Chondrocyte (in vitro differentiated cells): ENCODE results near the gene CEBPZ. TPM values are rescaled to one million over a fixed set of nuclear protein-coding genes. Genes with fewer than 3 reads are reported as not detected.

ENCODE experiments used
- DNase-seq: peaks from one replicate; pipeline ENCODE4 v3.0.0; 2021; ENCODE audit warnings: mixed read lengths, low spot score
- H3K27ac Mint-ChIP-seq: one replicate; pipeline ENCODE4 v1.8.0; 2021; ENCODE audit warnings: mild to moderate bottlenecking, moderate library complexity, mixed read lengths; ENCODE audit not compliant: unreplicated experiment
- H3K27me3 Mint-ChIP-seq: 2 replicates; pipeline ENCODE4 v1.8.0; 2021; ENCODE audit warnings: low read depth, mixed read lengths
- H3K36me3 Mint-ChIP-seq: 2 replicates; pipeline ENCODE4 v1.8.0; 2021; ENCODE audit warnings: low read depth, mixed read lengths
- H3K4me1 Mint-ChIP-seq: 2 replicates; pipeline ENCODE4 v1.8.0; 2021; ENCODE audit warnings: low read depth, mild to moderate bottlenecking, mixed read lengths
- H3K4me3 Mint-ChIP-seq: one replicate; pipeline ENCODE4 v1.8.0; 2021; ENCODE audit warnings: mild to moderate bottlenecking, moderate library complexity, mixed read lengths; ENCODE audit not compliant: unreplicated experiment
- H3K9me3 Mint-ChIP-seq: 2 replicates; pipeline ENCODE4 v1.8.0; 2021; ENCODE audit warnings: low read depth, mixed read lengths
- total RNA-seq: library from RNA; stranded (reverse); gene quantifications from 3 replicates; pipeline ENCODE4 v1.2.1, GENCODE V29; 2021
- TF ChIP-seq, protein P1 (sequence below): fragments of 200-600 bp; sonication (generic); IDR thresholded peaks from 2 replicates; pipeline ENCODE4 v1.5.0; 2021; ENCODE audit warnings: antibody characterized with exemption, mild to moderate bottlenecking, moderate library complexity

Gene CEBPZ
- total RNA-seq, 1 donor from 2014 or later: 31.1 TPM

DNA sequence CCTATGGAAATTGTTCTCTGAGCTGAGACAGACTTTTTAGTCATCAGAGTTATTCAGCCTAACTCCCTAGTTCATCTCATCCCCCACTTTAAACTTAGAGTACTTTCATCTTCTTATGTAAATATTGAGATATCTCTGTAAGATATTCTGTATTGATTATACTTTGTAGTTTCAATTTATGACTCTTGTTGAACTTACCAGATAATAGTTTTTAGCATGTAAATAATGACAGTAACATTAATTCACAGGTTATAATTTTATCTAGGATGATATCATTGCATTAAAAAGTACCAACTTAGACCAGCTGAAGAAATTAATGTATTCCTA, 59.8 kb downstream of the CEBPZ start:
- no peak for DNase-seq
- Mint-ChIP-seq H3K4me3 (no peak overlapping the region), H3K4me1 (peaks cover 12% of the 10 kb centered on the region), H3K9me3 (no peaks in the 10 kb centered on the region), H3K36me3 (no peaks in the 10 kb centered on the region), H3K27ac (no peak overlapping the region), H3K27me3 (no peaks in the 10 kb centered on the region)
- TF ChIP-seq, protein P1, sequence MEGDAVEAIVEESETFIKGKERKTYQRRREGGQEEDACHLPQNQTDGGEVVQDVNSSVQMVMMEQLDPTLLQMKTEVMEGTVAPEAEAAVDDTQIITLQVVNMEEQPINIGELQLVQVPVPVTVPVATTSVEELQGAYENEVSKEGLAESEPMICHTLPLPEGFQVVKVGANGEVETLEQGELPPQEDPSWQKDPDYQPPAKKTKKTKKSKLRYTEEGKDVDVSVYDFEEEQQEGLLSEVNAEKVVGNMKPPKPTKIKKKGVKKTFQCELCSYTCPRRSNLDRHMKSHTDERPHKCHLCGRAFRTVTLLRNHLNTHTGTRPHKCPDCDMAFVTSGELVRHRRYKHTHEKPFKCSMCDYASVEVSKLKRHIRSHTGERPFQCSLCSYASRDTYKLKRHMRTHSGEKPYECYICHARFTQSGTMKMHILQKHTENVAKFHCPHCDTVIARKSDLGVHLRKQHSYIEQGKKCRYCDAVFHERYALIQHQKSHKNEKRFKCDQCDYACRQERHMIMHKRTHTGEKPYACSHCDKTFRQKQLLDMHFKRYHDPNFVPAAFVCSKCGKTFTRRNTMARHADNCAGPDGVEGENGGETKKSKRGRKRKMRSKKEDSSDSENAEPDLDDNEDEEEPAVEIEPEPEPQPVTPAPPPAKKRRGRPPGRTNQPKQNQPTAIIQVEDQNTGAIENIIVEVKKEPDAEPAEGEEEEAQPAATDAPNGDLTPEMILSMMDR: no peak

- Mint-ChIP-seq H3K27me3 (no peaks in the 10 kb centered on the region), H3K9me3 (peaks cover 15% of the 10 kb centered on the region), H3K4me3 (no peak overlapping the region), H3K4me1 (peaks cover 12% of the 10 kb centered on the region), H3K36me3 (peaks cover 4% of the 10 kb centered on the region), H3K27ac (no peak overlapping the region)
- TF ChIP-seq, protein P1: peak; percentile 86
- no peak for DNase-seq
Observed at GRCh38 chr2:37168217-37168981, 63.0 kb downstream of the CEBPZ start.

DNA sequence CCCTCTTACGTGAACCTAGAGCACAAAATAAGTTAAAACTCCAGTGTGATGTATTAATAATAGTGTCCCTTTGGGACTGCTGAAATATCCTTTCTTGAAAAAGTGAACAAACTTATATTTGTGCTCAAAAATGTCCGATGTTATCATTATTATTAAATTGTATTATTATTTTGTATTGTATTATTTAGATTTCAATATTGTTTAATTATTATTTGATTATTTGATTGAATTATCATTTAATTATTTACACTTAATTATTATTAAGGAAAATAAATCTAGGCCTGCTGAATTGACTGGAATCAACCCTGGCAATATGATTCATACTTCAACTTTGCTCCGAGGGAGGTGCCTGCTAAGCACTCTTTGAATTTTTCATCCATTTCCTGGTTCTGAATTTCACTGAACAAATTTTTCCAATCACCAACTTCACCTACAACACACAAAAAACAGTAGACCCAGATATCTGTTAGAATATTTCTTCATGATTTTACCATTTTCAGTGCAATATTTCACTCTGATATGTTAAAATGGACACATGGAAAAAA, 63.7 kb downstream of the CEBPZ start:
- Mint-ChIP-seq H3K27ac (peak overlapping the region; percentile 66), H3K36me3 (peaks cover 4% of the 10 kb centered on the region), H3K4me1 (peaks cover 12% of the 10 kb centered on the region), H3K9me3 (peaks cover 15% of the 10 kb centered on the region), H3K27me3 (no peaks in the 10 kb centered on the region), H3K4me3 (no peak overlapping the region)
- TF ChIP-seq, protein P1: no peak
- DNase-seq: no peak

- Mint-ChIP-seq H3K36me3 (peaks cover 4% of the 10 kb centered on the region), H3K4me1 (peaks cover 7% of the 10 kb centered on the region), H3K9me3 (peaks cover 15% of the 10 kb centered on the region), H3K4me3 (no peak overlapping the region), H3K27ac (no peak overlapping the region), H3K27me3 (no peaks in the 10 kb centered on the region)
- no peak for DNase-seq
- TF ChIP-seq, protein P1: no peak
Observed at GRCh38 chr2:37164757-37165156, 66.6 kb downstream of the CEBPZ start.

- peaks cover 28% of the 10 kb centered on the region for H3K4me1 Mint-ChIP-seq
- H3K9me3 Mint-ChIP-seq: peaks cover 6% of the 10 kb centered on the region
- H3K4me3 Mint-ChIP-seq: peak within 1 kb of the TSS; percentile 95
- no peaks in the 10 kb centered on the region for H3K27me3 Mint-ChIP-seq
- H3K36me3 Mint-ChIP-seq: peaks cover 11% of the 10 kb centered on the region
- H3K27ac Mint-ChIP-seq: peak within 1 kb of the TSS; percentile 96
- TF ChIP-seq, protein P1: no peak
- DNase-seq: peak; percentile 96
Observed at GRCh38 chr2:37156857-37157714, 74.3 kb downstream of the CEBPZ start, which contains the start of gene EIF2AK2. EIF2AK2 (minus strand) TSS chr2:37156980; CDS start chr2:37147806, 9,174 bp downstream.
